Measurements from ENCODE around the gene SOSTDC1.

- TF ChIP-seq CTCF (IDR thresholded peaks at IDR 0.05) (no peak), POLR2A (IDR thresholded peaks at IDR 0.05) (no peak), POLR2AphosphoS5 (IDR thresholded peaks at IDR 0.05) (no peak)
These were observed 35.4 kb downstream of the SOSTDC1 start for GRCh38 chr7:16430133-16430532.
